ENCODE measurements around the gene PALD1.

DNA sequence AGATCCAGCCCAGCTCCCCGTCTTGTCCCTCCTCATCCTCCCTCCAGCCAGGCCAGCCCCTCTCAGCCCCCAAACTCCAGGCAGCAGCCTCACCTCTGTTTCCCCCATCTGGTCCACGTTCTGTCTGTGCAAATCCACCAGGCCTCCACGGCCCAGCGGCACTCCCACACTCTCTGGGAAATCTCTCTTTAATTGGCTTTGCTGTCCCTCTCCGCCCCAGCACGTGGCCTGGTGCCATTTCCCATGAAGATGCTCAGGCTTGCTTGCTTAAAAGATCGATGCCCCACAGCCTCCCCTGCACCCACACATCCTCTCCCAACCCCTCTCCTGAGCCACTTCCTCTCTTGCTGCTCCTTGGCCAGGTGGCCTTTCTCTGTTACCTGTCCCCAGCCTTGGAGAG is 84.7 kb downstream of the PALD1 start:
- TF ChIP-seq, protein P1, sequence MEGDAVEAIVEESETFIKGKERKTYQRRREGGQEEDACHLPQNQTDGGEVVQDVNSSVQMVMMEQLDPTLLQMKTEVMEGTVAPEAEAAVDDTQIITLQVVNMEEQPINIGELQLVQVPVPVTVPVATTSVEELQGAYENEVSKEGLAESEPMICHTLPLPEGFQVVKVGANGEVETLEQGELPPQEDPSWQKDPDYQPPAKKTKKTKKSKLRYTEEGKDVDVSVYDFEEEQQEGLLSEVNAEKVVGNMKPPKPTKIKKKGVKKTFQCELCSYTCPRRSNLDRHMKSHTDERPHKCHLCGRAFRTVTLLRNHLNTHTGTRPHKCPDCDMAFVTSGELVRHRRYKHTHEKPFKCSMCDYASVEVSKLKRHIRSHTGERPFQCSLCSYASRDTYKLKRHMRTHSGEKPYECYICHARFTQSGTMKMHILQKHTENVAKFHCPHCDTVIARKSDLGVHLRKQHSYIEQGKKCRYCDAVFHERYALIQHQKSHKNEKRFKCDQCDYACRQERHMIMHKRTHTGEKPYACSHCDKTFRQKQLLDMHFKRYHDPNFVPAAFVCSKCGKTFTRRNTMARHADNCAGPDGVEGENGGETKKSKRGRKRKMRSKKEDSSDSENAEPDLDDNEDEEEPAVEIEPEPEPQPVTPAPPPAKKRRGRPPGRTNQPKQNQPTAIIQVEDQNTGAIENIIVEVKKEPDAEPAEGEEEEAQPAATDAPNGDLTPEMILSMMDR (conservative IDR thresholded peaks at IDR 0.05 in 1 of 2, IDR thresholded peaks at IDR 0.05 in 1 of 2; ENCODE audit: low read depth in 1 of 2, low read length in 2 of 2) = no peak
- no peak for TF ChIP-seq EZH2 (IDR thresholded peaks at IDR 0.05; ENCODE audit: low read length, missing control alignments)

All from fibroblast of lung (primary cell).